DOHH2 (cell line): ENCODE measurements around the gene DYNLL2.

Experiments used
- CTCF ChIP-seq: fragments of 200-600 bp; sonication (generic); IDR thresholded peaks from one replicate; pipeline ENCODE4 v1.5.1; 2014; ENCODE audit warnings: antibody characterized with exemption, mild to moderate bottlenecking, low read depth, low read length; ENCODE audit not compliant: poor library complexity, severe bottlenecking
- EZH2phosphoT487 ChIP-seq: fragments of 200-600 bp; sonication (generic); IDR thresholded peaks from 2 replicates; pipeline ENCODE4 v1.6.1; 2017; ENCODE audit warnings: borderline replicate concordance, mild to moderate bottlenecking, antibody characterized with exemption, low read length, moderate library complexity, mixed read lengths

DNA sequence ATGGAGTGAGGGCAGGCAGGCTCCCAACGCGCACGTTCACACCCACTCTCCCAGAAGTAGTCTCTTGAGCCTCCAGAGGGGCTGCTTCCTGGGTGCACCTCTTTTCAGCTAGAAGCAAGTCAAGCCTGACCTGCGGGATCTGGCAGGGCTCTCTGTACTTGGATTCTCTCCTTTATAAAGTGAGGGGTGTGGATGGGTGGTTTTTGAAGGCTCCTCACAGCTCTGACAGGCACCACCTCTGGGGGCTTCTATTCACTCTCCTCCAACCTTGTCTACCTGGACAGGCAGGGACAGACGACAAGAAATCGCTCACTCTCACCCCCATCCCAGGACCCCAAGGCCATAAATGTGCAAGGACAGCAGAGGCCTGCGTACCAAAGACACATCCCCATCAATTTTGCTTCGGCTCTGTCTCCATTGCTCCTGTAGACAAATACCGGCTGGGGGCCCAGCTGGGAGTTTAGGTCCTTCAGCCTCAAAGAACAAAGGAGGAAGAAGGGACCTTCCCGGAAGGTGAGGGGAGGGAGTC is 814 bp upstream of the DYNLL2 start:
- TF ChIP-seq CTCF, result no peak
- no peak for TF ChIP-seq EZH2phosphoT487
